GM18907 (cell line): ENCODE results near the gene CFAP157.
"Not testable (repeated sequence)": the region's sequence is repeated elsewhere in the genome, so short reads cannot be mapped to it uniquely, and the experiment has no call there.

Experiments
- ATAC-seq: cut with Tn5 transposase; IDR thresholded peaks from one replicate; pipeline ENCODE4 v1.9.1; 2021; ENCODE audit warnings: mild to moderate bottlenecking, moderate library complexity; ENCODE audit not compliant: unreplicated experiment

CFAP157 gene

GRCh38 chr9:127734747-127735529, 28.1 kb downstream of the CFAP157 start, which contains the start of gene TOR2A:
Gene TOR2A, minus strand, starts transcription at chr9:127735294. Its CDS starts 24 bp downstream, at chr9:127735270.
- peak; percentile 81 for ATAC-seq

- ATAC-seq, result no peak
These were observed 28.9 kb downstream of the CFAP157 start for GRCh38 chr9:127735530-127736185.

GRCh38 chr9:127738666-127739065, 31.9 kb downstream of the CFAP157 start:
- ATAC-seq, result no peak

GRCh38 chr9:127739614-127740330, 33.0 kb downstream of the CFAP157 start:
- no peak for ATAC-seq

- no peak for ATAC-seq
These were observed 35.1 kb downstream of the CFAP157 start for GRCh38 chr9:127741831-127742434.

- ATAC-seq, result no peak
These were observed 35.8 kb downstream of the CFAP157 start for GRCh38 chr9:127742435-127743088.

- ATAC-seq, result no peak
These were observed 37.8 kb downstream of the CFAP157 start for GRCh38 chr9:127744398-127745110.

GRCh38 chr9:127746959-127747569, 40.3 kb downstream of the CFAP157 start:
- ATAC-seq, result no peak

DNA sequence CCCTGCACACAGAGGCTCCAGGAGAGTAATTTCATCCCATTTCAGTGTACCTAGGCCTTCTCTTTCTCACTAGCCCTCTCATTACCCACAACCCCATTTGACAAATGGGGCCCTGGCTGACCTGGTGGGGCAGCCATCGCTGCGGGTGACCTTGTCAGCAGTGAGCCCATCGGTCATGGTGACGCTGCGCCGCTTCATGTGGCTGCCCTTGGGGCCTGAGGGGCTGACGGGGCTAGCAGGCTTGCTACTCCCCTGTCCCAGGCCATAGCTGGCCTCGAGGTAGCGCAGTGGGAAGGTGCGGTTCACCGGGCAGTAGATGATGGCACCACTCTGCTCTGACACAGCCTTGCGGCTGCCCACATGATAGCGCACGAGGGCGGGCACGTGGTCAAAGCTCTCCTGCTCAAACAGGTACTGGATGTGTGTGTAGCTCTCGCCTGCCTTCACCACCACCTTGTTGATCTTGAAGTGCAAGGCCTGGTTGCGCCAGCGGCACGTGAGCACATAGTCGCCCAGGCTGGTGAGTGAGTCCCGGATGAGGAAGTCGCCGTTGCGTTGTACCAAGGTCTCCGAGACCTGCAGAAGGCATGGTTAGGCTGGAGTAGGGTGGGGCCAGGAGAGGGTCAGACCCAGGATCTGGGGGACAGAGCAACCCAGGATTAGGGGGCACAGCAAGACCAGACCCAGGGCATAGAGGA, 42.5 kb downstream of the CFAP157 start:
- ATAC-seq, result no peak

GRCh38 chr9:127751269-127752054, 44.7 kb downstream of the CFAP157 start:
- ATAC-seq, result no peak

DNA sequence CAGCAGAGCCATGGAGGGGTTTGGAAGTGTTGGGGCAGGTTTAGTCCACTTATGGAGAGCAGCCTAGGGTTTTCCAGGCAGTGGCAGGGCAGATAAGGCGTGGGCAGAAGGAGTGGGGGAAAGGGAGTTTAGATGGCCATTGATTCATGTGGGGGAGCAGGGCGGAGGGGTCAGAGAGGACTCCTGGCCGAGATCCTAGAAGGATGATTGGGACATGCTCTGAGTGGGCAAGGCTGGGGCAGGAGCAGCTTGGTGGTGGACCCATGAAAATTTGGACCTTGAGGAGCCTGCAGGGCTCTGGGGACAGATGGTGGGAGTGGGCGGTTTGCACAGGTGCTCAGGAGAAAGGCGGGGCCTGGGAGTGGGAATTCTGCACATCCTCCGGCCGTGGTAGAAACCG, 46.4 kb downstream of the CFAP157 start:
- no peak for ATAC-seq

- no peak for ATAC-seq
These were observed 46.8 kb downstream of the CFAP157 start for GRCh38 chr9:127753622-127754021.

- no peak for ATAC-seq
These were observed 47.6 kb downstream of the CFAP157 start for GRCh38 chr9:127754099-127755060.

GRCh38 chr9:127755061-127756060, 48.6 kb downstream of the CFAP157 start:
- no peak for ATAC-seq

DNA sequence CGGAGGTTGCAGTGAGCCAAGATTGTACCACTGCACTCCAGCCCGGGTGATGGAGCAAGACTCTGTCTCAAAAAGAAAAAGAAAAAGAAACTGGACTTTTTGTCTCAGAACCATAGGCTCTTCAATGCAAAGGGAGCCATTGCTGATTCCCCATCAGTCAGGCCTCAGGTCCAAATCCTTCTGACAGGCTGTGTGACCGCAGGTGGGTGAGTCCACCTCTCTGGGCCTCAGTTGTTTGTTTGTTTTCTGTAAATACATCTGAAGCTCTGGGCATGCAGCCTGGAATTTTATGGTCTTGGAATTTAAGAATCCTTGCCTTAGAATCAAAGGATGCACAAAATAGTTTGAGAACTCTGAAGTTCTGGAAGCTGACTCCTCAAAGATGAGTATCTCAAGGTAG, 49.4 kb downstream of the CFAP157 start:
- no peak for ATAC-seq

GRCh38 chr9:127756776-127757175, 50.0 kb downstream of the CFAP157 start:
- ATAC-seq, result not testable (repeated sequence)
